K562 (cell line): Measurements from ENCODE around the gene FILIP1L. TPM values are rescaled to one million over a fixed set of nuclear protein-coding genes. Genes with fewer than 3 reads are reported as not detected.
A peak's percentile ranks its signal among the peaks of the same experiment; 100 is the strongest.

Source experiments
- ADNP ChIP-seq: fragments of 200-800 bp; sonication (Bioruptor generic); IDR thresholded peaks from 2 replicates; pipeline ENCODE4 v1.6.1; 2016; ENCODE audit warnings: missing genetic modification characterization, missing compliant biosample characterization
- BCL6 ChIP-seq: fragments of 250-450 bp; sonication (Bioruptor Pico); IDR thresholded peaks from 2 replicates; pipeline ENCODE4 v1.4.0; 2020
- COPS2 ChIP-seq: fragments of 450-650 bp; conservative IDR thresholded peaks from 2 replicates; pipeline ENCODE4 v1.6.1; 2016; ENCODE audit warnings: mild to moderate bottlenecking, moderate library complexity
- DDX20 ChIP-seq: fragments of 450-650 bp; IDR thresholded peaks from 2 replicates; pipeline ENCODE4 v1.6.1; 2016; ENCODE audit warnings: missing genetic modification characterization, low read depth, mild to moderate bottlenecking, missing compliant biosample characterization, moderate library complexity
- DPF2 ChIP-seq: fragments of 450-650 bp; IDR thresholded peaks from 2 replicates; pipeline ENCODE4 v1.6.1; 2016
- FIP1L1 ChIP-seq: fragments of 200-400 bp; formaldehyde crosslinking; IDR thresholded peaks from 2 replicates; pipeline ENCODE4 v1.6.1; 2018; ENCODE audit warnings: mild to moderate bottlenecking, low read depth, low read length; ENCODE audit not compliant: poor library complexity, severe bottlenecking
- NFXL1 ChIP-seq: fragments of 450-650 bp; formaldehyde crosslinking; IDR thresholded peaks from 2 replicates; pipeline ENCODE4 v1.4.0; 2021; ENCODE audit warnings: mild to moderate bottlenecking
- POLR2AphosphoS5 ChIP-seq: IDR thresholded peaks from 2 replicates; pipeline ENCODE4 v1.6.1; 2011; ENCODE audit warnings: mild to moderate bottlenecking, low read depth, low read length, moderate library complexity; ENCODE audit not compliant: control insufficient read depth, insufficient read depth
- POLR2B ChIP-seq: fragments of 450-650 bp; IDR thresholded peaks from 2 replicates; pipeline ENCODE4 v1.6.1; 2018; ENCODE audit warnings: low read depth; ENCODE audit not compliant: partially characterized antibody
- PTTG1 ChIP-seq: fragments of 450-650 bp; IDR thresholded peaks from 2 replicates; pipeline ENCODE4 v1.6.1; 2016; ENCODE audit warnings: low read depth, mild to moderate bottlenecking, missing genetic modification characterization, missing compliant biosample characterization
- STAT5A ChIP-seq: IDR thresholded peaks from 2 replicates; pipeline ENCODE4 v1.6.1; 2012; ENCODE audit warnings: low read length, inconsistent platforms, borderline replicate concordance
- TGIF2 ChIP-seq: sonication (generic); formaldehyde crosslinking; IDR thresholded peaks from 2 replicates; pipeline ENCODE4 v1.8.1; 2022; ENCODE audit warnings: mild to moderate bottlenecking, missing genetic modification reagents, moderate library complexity
- YY1 ChIP-seq, 3 experiments: IDR thresholded peaks; 2 replicates each; pipeline ENCODE4 v1.6.1; 2011; ENCODE audit warnings: low read length in 2 of 3, mild to moderate bottlenecking in 2 of 3, moderate library complexity in 2 of 3, borderline replicate concordance in 1 of 3, control low read depth in 1 of 3, low read depth in 1 of 3; ENCODE audit not compliant: insufficient read depth in 3 of 3, insufficient replicate concordance in 2 of 3, control insufficient read depth in 1 of 3, insufficient read length in 1 of 3; ENCODE audit errors: extremely low read depth in 1 of 3
- ZEB2 ChIP-seq: fragments of 450-650 bp; IDR thresholded peaks from 2 replicates; pipeline ENCODE4 v1.6.1; 2016
- ZNF41 ChIP-seq: fragments of 250-450 bp; sonication (Bioruptor Pico); conservative IDR thresholded peaks from 2 replicates; pipeline ENCODE4 v1.4.0; 2020; ENCODE audit warnings: mild to moderate bottlenecking
- ZNF431 ChIP-seq: sonication (generic); formaldehyde crosslinking; IDR thresholded peaks from 2 replicates; pipeline ENCODE4 v1.8.0; 2022; ENCODE audit warnings: mild to moderate bottlenecking, missing genetic modification reagents
- polyA plus RNA-seq, 8 experiments: library from polyadenylated mRNA; depleted of rRNA in 4 of 8; stranded (reverse) in 5 of 8; unstranded in 3 of 8; fragments of >200 nt; fragmentation: Nextera tagmentation in 2 of 8; fragmentation: Illumina TruSeq in 1 of 8; extraction: Ambion mirVana in 2 of 8; extraction: Trizol in 1 of 8; gene quantifications; 2 replicates each; pipeline versions ENCODE4 v1.2.1 to v1.2.3, GENCODE V29; 2011 to 2014; ENCODE audit warnings: inconsistent platforms in 1 of 8, missing spikeins in 1 of 8
- total RNA-seq, 7 experiments: library from RNA; depleted of rRNA in 6 of 7; stranded (reverse); fragments of >200 nt in 6 of 7; fragmentation: Illumina TruSeq in 2 of 7; extraction: Trizol in 2 of 7; gene quantifications; 2 replicates each; pipeline versions ENCODE4 v1.2.1 to v1.2.3, GENCODE V29; 2011 to 2021; ENCODE audit warnings: low replicate concordance in 1 of 7
- TF ChIP-seq, protein P1 (sequence below): fragments of 250-450 bp; sonication (Bioruptor Pico); IDR thresholded peaks from 2 replicates; pipeline ENCODE4 v1.5.0; 2021; ENCODE audit warnings: mild to moderate bottlenecking, borderline replicate concordance
- TF ChIP-seq, protein P2 (sequence below): fragments of 250-450 bp; sonication (Bioruptor Pico); IDR thresholded peaks from 2 replicates; pipeline ENCODE4 v1.4.0; 2020
- TF ChIP-seq, protein P3 (sequence below): fragments of 250-450 bp; sonication (Bioruptor Pico); IDR thresholded peaks from 2 replicates; pipeline ENCODE4 v1.8.0; 2021; ENCODE audit warnings: borderline replicate concordance, mild to moderate bottlenecking, moderate library complexity; ENCODE audit not compliant: poor library complexity, severe bottlenecking
- TF ChIP-seq, protein P4 (sequence below): sonication (generic); IDR thresholded peaks from 2 replicates; pipeline ENCODE4 v1.6.1; 2016
- TF ChIP-seq, protein P5 (sequence below), 2 experiments: fragments of 450-650 bp in 1 of 2; sonication (generic) in 1 of 2; formaldehyde crosslinking in 1 of 2; IDR thresholded peaks in 1 of 2; conservative IDR thresholded peaks in 1 of 2; 2 replicates each; pipeline versions ENCODE4 v1.6.1 to v1.8.1; 2016 to 2023; ENCODE audit warnings: mild to moderate bottlenecking in 2 of 2, moderate library complexity in 2 of 2, inconsistent platforms in 1 of 2, missing genetic modification reagents in 1 of 2

FILIP1L gene
- total and polyA plus RNA-seq, 9 of the 15 experiments (the other 6 are each of a cell fraction or from before 2014, with no cell fraction given): 0.50 to 2.1 (median 1.1) TPM

DNA sequence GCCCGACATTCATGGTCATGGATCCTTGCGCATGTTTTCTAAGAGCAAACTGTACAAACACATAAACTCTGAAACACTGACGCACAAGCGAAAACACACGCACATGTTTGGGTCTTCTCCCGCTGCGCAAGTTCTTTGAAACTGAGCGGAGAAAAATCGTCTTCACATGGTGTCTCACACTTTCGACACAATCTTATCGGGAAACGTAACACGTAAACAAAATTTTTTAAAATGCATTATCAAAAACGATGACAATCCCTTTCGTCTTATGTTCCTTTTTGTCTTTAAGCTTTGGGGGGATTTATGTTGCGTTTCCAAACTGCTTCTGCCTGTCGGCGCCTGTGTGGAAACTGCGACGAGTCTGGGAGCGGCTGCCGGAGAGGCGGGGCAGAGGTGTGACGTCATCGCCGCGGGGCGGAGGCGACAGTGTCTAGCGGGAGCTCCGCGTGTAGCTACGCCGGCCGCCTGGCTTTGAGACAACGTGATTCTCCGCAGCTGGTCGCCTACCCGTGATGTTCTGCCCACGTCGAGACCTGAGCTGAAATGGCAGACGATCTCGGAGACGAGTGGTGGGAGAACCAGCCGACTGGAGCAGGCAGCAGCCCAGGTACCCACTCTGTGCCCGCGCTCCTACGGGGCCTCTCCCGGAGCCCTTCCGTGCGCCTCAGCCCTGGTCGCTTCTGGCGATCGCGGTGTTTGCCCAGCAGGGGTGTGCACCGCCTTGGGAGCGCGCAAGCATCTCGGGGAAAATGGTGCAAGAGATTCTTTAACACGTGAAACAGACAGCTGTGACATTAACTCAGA, 296.7 kb downstream of the FILIP1L start, which contains the start of gene CMSS1 (continued):
- TF ChIP-seq, protein P1, sequence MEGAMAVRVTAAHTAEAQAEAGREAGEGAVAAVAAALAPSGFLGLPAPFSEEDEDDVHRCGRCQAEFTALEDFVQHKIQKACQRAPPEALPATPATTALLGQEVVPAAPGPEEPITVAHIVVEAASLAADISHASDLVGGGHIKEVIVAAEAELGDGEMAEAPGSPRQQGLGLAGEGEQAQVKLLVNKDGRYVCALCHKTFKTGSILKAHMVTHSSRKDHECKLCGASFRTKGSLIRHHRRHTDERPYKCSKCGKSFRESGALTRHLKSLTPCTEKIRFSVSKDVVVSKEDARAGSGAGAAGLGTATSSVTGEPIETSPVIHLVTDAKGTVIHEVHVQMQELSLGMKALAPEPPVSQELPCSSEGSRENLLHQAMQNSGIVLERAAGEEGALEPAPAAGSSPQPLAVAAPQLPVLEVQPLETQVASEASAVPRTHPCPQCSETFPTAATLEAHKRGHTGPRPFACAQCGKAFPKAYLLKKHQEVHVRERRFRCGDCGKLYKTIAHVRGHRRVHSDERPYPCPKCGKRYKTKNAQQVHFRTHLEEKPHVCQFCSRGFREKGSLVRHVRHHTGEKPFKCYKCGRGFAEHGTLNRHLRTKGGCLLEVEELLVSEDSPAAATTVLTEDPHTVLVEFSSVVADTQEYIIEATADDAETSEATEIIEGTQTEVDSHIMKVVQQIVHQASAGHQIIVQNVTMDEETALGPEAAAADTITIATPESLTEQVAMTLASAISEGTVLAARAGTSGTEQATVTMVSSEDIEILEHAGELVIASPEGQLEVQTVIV: no peak
- TF ChIP-seq ADNP (tag) (no peak), YY1 (IDR thresholded peaks at IDR 0.05; ENCODE audit: borderline replicate concordance in 1 of 3, control insufficient read depth in 1 of 3, extremely low read depth in 1 of 3, insufficient read depth in 3 of 3, insufficient read length in 1 of 3, insufficient replicate concordance in 2 of 3, low read depth in 1 of 3, low read length in 2 of 3) (peak in 1 of 3 experiments; percentile 33), COPS2 (no peak), DPF2 (no peak), BCL6 (no peak), DDX20 (no peak), TGIF2 (CRISPR knock-in tag) (0 out of 2 replicates have a peak, but pooled peaks have one; percentile 20), NFXL1 (CRISPR knock-in tag) (no peak), ZNF41 (no peak), ZNF431 (CRISPR knock-in tag) (no peak), ZEB2 (peak; percentile 100), POLR2AphosphoS5 (peak; percentile 44; the same call in 1 of the 2 replicates), FIP1L1 (no peak), POLR2B (peak; percentile 54), STAT5A (peak; percentile 38; the same call in 1 of the 2 replicates), PTTG1 (no peak)
- TF ChIP-seq, protein P2, sequence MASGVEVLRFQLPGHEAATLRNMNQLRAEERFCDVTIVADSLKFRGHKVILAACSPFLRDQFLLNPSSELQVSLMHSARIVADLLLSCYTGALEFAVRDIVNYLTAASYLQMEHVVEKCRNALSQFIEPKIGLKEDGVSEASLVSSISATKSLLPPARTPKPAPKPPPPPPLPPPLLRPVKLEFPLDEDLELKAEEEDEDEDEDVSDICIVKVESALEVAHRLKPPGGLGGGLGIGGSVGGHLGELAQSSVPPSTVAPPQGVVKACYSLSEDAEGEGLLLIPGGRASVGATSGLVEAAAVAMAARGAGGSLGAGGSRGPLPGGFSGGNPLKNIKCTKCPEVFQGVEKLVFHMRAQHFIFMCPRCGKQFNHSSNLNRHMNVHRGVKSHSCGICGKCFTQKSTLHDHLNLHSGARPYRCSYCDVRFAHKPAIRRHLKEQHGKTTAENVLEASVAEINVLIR (CRISPR knock-in tag): peak; percentile 92
- TF ChIP-seq, protein P3, sequence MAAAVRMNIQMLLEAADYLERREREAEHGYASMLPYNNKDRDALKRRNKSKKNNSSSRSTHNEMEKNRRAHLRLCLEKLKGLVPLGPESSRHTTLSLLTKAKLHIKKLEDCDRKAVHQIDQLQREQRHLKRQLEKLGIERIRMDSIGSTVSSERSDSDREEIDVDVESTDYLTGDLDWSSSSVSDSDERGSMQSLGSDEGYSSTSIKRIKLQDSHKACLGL: peak; percentile 71
- TF ChIP-seq, protein P4, sequence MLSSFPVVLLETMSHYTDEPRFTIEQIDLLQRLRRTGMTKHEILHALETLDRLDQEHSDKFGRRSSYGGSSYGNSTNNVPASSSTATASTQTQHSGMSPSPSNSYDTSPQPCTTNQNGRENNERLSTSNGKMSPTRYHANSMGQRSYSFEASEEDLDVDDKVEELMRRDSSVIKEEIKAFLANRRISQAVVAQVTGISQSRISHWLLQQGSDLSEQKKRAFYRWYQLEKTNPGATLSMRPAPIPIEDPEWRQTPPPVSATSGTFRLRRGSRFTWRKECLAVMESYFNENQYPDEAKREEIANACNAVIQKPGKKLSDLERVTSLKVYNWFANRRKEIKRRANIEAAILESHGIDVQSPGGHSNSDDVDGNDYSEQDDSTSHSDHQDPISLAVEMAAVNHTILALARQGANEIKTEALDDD: no peak
- TF ChIP-seq, protein P5, sequence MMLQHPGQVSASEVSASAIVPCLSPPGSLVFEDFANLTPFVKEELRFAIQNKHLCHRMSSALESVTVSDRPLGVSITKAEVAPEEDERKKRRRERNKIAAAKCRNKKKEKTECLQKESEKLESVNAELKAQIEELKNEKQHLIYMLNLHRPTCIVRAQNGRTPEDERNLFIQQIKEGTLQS (IDR thresholded peaks at IDR 0.05): peak; percentile 99
- TF ChIP-seq, protein P5 (CRISPR knock-in tag; conservative IDR thresholded peaks at IDR 0.05): peak; percentile 75
